ENCODE data around the gene ASMT.

Gene ASMT

DNA sequence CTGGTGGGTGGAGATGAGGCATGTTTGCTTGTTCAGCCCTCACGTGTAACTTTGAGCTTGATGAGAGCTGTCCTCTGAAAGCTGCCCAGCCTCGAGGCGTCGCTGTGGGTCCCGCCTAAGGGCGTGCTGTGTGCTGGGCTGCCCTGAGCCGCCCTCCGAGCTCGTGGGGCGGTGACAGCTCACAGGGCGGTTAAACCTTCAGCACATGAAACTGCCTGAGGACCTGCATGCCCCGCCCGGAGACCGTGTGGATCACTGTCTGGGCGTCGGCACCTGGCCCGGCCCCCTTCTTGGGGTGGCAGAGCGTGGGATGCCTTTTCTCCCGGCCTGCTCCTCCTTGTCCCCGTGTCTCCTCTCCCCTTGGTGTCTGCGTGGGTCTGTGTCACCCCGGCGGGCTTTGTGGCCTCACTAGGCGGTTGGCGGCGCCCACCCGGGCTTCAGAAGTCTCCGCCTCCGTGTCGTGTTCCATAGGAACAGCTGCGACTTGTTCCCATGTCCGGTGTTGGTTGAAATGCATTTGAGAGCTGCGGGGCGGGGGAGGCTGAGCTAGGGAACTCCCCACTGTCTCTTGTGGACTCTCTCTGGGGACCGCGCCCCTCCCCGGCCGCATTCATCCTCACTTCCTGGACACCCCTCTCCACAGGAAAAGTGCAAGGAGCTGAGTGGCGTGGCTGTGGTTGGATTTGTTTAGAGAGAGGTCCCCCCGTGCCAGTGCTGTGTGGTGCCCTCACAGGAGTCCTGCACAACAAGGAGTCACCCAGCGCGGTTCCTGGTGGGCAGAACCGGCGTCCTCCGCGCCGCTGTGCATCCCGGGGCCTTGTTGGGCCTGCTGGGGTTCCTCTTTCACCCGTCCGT, 16.6 kb upstream of the ASMT start:
- H3K4me1 ChIP-seq (ENCODE audit: insufficient read depth, poor library complexity, severe bottlenecking) = no peaks in the 10 kb centered on the region
- no peak overlapping the region for H3K27ac ChIP-seq (ENCODE audit: poor library complexity, severe bottlenecking)
- no peaks in the 10 kb centered on the region for H3K27me3 ChIP-seq (ENCODE audit: insufficient read depth, poor library complexity, severe bottlenecking)
- no peaks in the 10 kb centered on the region for H3K9me3 ChIP-seq (ENCODE audit: severe bottlenecking)
- TF ChIP-seq, protein P1, sequence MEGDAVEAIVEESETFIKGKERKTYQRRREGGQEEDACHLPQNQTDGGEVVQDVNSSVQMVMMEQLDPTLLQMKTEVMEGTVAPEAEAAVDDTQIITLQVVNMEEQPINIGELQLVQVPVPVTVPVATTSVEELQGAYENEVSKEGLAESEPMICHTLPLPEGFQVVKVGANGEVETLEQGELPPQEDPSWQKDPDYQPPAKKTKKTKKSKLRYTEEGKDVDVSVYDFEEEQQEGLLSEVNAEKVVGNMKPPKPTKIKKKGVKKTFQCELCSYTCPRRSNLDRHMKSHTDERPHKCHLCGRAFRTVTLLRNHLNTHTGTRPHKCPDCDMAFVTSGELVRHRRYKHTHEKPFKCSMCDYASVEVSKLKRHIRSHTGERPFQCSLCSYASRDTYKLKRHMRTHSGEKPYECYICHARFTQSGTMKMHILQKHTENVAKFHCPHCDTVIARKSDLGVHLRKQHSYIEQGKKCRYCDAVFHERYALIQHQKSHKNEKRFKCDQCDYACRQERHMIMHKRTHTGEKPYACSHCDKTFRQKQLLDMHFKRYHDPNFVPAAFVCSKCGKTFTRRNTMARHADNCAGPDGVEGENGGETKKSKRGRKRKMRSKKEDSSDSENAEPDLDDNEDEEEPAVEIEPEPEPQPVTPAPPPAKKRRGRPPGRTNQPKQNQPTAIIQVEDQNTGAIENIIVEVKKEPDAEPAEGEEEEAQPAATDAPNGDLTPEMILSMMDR (IDR thresholded peaks at IDR 0.05; ENCODE audit: poor library complexity, severe bottlenecking) = no peak
- DNase-seq (ENCODE audit: low spot score) (peak; percentile 70), ATAC-seq (ENCODE audit: low read depth) (no peak)
- H3K36me3 ChIP-seq (ENCODE audit: low read depth) = peaks cover 96% of the 10 kb centered on the region
- H3K4me3 ChIP-seq (ENCODE audit: severe bottlenecking) = no peak overlapping the region

DNA sequence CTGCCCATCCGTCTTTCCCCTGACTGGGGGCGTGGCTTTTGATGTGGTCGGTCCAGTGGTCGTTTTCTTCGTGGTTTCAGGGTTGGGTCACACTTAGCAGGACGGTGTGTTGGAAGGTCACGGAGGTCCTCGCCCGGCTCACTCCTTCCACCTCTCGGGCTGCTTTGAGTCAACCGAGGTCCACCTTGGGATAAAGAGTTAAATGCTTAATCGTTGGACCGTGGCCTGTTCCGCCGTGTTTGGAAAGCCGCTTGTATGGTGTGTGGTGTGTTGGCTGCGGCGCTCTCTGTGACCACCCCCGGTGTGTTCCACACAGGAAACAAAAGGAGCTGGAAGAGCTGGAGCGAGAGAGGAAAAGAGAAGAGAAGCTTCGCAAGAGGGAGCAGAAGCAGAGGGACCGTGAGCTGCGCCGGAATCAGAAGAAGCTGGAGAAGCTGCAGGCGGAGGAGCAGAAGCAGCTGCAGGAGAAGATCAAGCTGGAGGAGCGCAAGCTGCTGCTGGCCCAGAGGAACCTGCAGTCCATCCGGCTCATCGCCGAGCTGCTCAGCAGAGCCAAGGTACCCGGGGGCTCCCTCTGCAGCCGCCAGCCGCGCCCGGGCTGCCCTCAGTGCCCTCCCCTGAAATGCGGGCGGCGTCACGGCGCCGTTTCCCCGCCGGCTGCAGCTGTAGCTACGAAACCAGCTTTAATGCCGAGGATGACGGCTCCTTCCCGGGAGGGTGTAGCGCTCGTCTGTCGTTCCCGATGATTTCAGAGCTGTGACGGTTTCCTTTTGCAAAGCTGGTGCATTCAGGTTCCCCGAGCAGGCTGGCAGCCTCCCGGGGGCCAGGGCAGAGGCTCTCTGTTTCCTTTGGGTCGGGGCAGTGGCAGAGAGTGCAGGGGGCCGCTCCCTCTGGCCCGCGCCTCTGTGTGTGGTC, 15.7 kb upstream of the ASMT start:
- H3K9me3 ChIP-seq (ENCODE audit: severe bottlenecking) = no peaks in the 10 kb centered on the region
- H3K4me1 ChIP-seq (ENCODE audit: insufficient read depth, poor library complexity, severe bottlenecking) = no peaks in the 10 kb centered on the region
- DNase-seq (ENCODE audit: low spot score) (peak; percentile 46), ATAC-seq (ENCODE audit: low read depth) (no peak)
- no peak overlapping the region for H3K4me3 ChIP-seq (ENCODE audit: severe bottlenecking)
- H3K36me3 ChIP-seq (ENCODE audit: low read depth) = peaks cover 93% of the 10 kb centered on the region
- H3K27ac ChIP-seq (ENCODE audit: poor library complexity, severe bottlenecking) = no peak overlapping the region
- no peaks in the 10 kb centered on the region for H3K27me3 ChIP-seq (ENCODE audit: insufficient read depth, poor library complexity, severe bottlenecking)
- TF ChIP-seq, protein P1 (IDR thresholded peaks at IDR 0.05; ENCODE audit: poor library complexity, severe bottlenecking) = no peak

DNA sequence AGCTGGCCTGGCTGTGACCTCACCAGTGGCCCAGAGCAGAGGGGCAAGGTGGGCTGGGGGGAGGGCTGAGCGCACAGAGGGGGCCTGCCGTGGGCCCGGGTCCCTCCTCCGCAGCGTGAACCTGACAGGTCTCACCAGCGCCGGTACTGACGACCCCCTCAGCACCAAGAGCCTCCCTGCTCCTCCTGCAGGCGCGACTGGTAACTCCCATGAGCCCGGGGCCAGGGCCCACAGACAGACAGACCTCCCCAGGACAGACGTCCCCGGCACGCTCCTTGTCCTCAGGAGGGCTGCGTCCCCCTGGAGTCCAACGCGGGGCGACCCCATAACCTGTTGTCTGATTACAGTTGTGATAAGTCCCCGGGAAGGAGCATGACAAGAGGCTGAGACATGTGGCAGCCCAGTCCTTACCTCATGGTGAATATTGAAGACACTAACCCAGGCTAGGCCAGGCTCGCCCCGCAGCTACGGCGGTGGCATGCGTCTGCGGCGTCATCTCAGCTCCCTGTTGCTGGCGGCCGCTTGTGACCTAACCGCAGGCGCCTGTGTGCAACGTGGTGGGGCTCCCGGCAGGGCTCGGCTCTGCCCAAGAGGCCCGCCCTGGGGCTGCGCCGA, 15.0 kb upstream of the ASMT start:
- H3K27ac ChIP-seq (ENCODE audit: poor library complexity, severe bottlenecking) = no peak overlapping the region
- no peak for ATAC-seq (ENCODE audit: low read depth)
- TF ChIP-seq, protein P1 (IDR thresholded peaks at IDR 0.05; ENCODE audit: poor library complexity, severe bottlenecking) = no peak

DNA sequence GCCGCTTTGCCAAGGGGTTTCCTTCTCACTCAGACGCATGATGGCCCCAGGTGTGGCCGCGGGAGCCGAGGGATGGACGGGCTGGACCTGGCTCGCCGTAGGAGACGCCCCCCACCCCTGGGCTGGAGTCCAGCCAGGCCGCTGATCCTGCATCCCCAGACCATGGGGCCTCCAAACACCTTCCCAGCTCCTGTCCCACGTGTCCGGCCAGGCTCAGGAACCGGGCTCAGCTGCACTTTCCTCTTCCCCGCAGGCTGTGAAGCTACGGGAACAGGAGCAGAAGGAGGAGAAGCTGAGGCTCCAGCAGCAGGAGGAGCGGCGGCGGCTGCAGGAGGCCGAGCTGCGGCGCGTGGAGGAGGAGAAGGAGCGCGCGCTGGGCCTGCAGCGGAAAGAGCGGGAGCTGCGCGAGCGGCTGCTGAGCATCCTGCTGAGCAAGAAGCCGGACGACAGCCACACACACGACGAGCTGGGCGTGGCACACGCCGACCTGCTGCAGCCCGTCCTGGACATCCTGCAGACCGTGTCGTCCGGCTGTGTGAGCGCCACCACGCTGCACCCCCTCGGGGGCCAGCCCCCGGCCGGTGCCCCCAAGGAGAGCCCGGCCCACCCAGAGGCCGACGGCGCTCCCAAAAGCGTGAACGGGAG, 14.3 kb upstream of the ASMT start:
- Histone ChIP-seq H3K4me1 (ENCODE audit: insufficient read depth, poor library complexity, severe bottlenecking) (no peaks in the 10 kb centered on the region), H3K27ac (ENCODE audit: poor library complexity, severe bottlenecking) (no peak overlapping the region), H3K27me3 (ENCODE audit: insufficient read depth, poor library complexity, severe bottlenecking) (no peaks in the 10 kb centered on the region), H3K9me3 (ENCODE audit: severe bottlenecking) (no peaks in the 10 kb centered on the region), H3K4me3 (ENCODE audit: severe bottlenecking) (no peak overlapping the region), H3K36me3 (ENCODE audit: low read depth) (peaks cover 81% of the 10 kb centered on the region)
- TF ChIP-seq, protein P1 (IDR thresholded peaks at IDR 0.05; ENCODE audit: poor library complexity, severe bottlenecking) = no peak
- ATAC-seq (ENCODE audit: low read depth) (no peak), DNase-seq (ENCODE audit: low spot score) (peak; percentile 74)

More for the DNA sequence above, 15.0 kb upstream of the ASMT start:
- Histone ChIP-seq H3K4me3 (ENCODE audit: severe bottlenecking) (no peak overlapping the region), H3K36me3 (ENCODE audit: low read depth) (peaks cover 88% of the 10 kb centered on the region), H3K4me1 (ENCODE audit: insufficient read depth, poor library complexity, severe bottlenecking) (no peaks in the 10 kb centered on the region), H3K27me3 (ENCODE audit: insufficient read depth, poor library complexity, severe bottlenecking) (no peaks in the 10 kb centered on the region), H3K9me3 (ENCODE audit: severe bottlenecking) (no peaks in the 10 kb centered on the region)
- DNase-seq (ENCODE audit: low spot score) = peak; percentile 73
